ENCODE data around the gene TH. TPM values are rescaled to one million over a fixed set of nuclear protein-coding genes. Genes with fewer than 3 reads are reported as not detected.
A peak's percentile ranks its signal among the peaks of the same experiment; 100 is the strongest.

The TH gene
- total and polyA plus RNA-seq, 3 donors from 2014 or later: 1.1 to 2.0 (median 1.2) TPM

DNA sequence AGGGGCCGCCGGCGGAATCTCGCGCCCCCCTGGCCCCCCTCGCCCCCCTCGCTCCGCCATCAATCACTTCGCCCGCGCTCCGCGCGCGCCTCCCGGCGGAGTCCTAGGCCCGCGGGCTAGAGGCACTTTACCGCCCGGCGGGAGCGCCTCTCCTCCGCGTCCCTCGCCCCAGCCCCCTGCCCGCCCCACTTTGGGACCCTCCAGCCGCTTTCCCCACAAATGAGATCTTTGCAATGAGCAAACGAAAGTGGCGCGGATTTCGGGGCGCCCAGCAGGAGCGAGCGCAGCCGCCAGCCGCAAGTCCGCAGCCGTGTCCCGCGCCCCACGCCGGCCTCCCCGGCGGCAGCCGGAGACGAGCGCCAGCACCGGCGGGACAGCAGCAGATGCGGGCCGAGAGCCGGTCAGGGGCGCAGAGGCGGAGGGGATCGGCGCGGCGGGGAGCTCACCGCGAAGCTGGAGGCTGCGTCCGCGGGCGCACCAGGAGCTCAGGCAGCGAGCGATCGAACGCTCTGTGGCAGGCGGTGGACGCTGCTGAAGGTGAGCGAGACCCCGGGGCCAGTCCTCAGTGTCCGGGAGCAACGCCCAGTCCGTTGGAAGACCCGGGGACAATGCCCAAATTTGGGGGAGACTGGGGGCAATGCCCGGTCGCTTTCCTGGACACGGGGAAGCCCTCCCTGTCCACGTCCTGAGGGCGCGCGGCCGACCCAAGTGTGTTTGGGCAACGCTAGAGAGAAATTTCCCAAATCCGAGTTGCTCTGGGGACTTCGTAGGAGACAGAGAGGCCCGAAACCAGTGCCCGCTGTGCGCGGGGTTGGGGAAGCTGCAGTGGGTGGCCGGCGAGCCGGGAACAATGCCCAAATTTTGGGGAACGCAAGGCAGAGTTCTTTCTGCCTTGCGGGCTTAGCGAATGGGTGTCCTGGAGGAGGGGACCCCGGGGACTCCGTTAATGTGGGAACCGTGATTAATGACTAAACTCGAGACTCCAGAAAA is 30.9 kb downstream of the TH start:
- WGBS, 2 donors: 14 to 29% methylated on average over 19 to 92 of the region's 102 CpGs
- H3K4me1 ChIP-seq: peaks cover 11% of the 10 kb centered on the region
- H3K27me3 ChIP-seq: no peaks in the 10 kb centered on the region
- no peak overlapping the region for H3K4me3 ChIP-seq
- no peaks in the 10 kb centered on the region for H3K9me3 ChIP-seq
- DNase-seq: no peak
- H3K36me3 ChIP-seq (ENCODE audit: low read depth, missing control alignments): no peaks in the 10 kb centered on the region
- no peak for TF ChIP-seq POLR2A (IDR thresholded peaks at IDR 0.05)
- TF ChIP-seq, protein P1, sequence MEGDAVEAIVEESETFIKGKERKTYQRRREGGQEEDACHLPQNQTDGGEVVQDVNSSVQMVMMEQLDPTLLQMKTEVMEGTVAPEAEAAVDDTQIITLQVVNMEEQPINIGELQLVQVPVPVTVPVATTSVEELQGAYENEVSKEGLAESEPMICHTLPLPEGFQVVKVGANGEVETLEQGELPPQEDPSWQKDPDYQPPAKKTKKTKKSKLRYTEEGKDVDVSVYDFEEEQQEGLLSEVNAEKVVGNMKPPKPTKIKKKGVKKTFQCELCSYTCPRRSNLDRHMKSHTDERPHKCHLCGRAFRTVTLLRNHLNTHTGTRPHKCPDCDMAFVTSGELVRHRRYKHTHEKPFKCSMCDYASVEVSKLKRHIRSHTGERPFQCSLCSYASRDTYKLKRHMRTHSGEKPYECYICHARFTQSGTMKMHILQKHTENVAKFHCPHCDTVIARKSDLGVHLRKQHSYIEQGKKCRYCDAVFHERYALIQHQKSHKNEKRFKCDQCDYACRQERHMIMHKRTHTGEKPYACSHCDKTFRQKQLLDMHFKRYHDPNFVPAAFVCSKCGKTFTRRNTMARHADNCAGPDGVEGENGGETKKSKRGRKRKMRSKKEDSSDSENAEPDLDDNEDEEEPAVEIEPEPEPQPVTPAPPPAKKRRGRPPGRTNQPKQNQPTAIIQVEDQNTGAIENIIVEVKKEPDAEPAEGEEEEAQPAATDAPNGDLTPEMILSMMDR (IDR thresholded peaks at IDR 0.05): no peak
- no peak overlapping the region for H3K27ac ChIP-seq
- intact Hi-C loops (cut with DNase I; ENCODE audit: low total_unique reads): no loop called here

DNA sequence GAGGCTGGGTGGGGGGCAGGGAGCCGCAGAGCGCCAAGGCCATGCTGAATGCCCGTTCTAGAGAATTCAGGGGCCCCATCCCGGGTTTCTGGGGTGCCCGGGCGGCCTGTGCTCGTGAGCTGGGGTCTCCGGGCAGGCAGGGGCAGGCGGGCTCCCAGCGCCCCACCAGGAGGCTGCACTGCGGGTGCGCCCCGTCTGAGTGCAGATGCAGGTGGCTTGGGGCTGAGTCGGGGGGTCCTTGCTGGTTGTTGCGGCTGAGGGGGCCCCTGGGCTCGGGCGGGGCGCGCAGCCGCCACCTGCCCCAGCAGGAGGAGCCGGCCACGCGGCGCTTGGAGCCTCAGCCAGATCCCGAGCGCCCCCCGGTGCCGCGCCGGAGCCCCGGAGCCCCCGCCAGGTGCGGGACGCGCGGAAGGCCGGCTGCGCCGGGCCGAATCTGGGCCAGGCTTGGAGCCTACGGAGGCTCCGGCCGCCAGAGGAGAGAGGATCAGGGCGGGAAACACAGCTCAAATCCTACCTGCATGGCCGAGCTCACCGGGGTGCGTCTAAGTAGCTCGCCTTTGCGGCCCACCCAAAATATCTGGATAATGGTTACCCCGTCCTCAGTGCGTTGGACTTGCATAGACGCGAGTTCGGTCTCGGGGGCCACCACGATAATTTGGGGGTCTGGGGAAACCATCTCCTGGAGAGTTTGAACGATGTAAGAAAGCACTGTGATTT is 31.8 kb downstream of the TH start:
- 2% methylated on average over 44 of the region's 57 CpGs; no CpG with 5 or more reads in 1 of the 2 donors for WGBS, 2 donors
- DNase-seq: no peak
- TF ChIP-seq, protein P1 (IDR thresholded peaks at IDR 0.05): no peak
- TF ChIP-seq POLR2A (IDR thresholded peaks at IDR 0.05): no peak
- H3K36me3 ChIP-seq (ENCODE audit: low read depth, missing control alignments): no peaks in the 10 kb centered on the region
- H3K9me3 ChIP-seq: no peaks in the 10 kb centered on the region
- no peak overlapping the region for H3K27ac ChIP-seq
- H3K27me3 ChIP-seq: no peaks in the 10 kb centered on the region
- intact Hi-C loops (cut with DNase I; ENCODE audit: low total_unique reads): no loop called here
- H3K4me1 ChIP-seq: peaks cover 11% of the 10 kb centered on the region
- no peak overlapping the region for H3K4me3 ChIP-seq

DNA sequence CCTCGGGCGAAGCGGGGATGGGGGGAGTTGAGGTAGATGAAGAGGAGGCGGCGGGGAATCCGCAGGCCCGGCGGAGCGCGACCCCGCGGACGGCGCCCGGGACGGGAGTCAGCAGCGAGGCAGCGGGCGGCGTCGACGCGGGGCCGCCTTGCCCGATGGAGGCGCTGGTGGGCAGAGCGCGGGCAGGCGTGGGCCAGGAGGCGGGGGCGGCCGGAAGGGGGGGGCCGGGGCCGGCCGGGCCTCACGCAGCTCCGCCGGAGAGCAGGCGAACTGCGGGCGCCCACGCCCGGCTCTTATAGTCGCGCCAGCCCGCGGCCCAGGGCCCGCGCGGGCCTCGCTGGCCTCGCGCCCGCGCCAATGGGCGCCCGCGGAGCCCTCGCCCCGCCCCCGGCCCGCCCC is 32.5 kb downstream of the TH start, which contains the start of gene IGF2:
IGF2 (minus strand) TSS at position 267 of the 399 bp plus-strand sequence. CDS start 3,866 bp downstream, outside the sequence.
- 1% methylated on average over 17 of the region's 62 CpGs; no CpG with 5 or more reads in 1 of the 2 donors for WGBS, 2 donors
- intact Hi-C loops (cut with DNase I; ENCODE audit: low total_unique reads): no loop called here
- no peaks in the 10 kb centered on the region for H3K27me3 ChIP-seq
- no peaks in the 10 kb centered on the region for H3K36me3 ChIP-seq (ENCODE audit: low read depth, missing control alignments)
- H3K4me1 ChIP-seq: peaks cover 7% of the 10 kb centered on the region
- DNase-seq: no peak
- no peak for TF ChIP-seq POLR2A (IDR thresholded peaks at IDR 0.05)
- TF ChIP-seq, protein P1 (IDR thresholded peaks at IDR 0.05): no peak
- H3K9me3 ChIP-seq: no peaks in the 10 kb centered on the region
- H3K4me3 ChIP-seq: peak within 1 kb of the TSS; percentile 42 to 49
- no peak within 1 kb of the TSS for H3K27ac ChIP-seq

DNA sequence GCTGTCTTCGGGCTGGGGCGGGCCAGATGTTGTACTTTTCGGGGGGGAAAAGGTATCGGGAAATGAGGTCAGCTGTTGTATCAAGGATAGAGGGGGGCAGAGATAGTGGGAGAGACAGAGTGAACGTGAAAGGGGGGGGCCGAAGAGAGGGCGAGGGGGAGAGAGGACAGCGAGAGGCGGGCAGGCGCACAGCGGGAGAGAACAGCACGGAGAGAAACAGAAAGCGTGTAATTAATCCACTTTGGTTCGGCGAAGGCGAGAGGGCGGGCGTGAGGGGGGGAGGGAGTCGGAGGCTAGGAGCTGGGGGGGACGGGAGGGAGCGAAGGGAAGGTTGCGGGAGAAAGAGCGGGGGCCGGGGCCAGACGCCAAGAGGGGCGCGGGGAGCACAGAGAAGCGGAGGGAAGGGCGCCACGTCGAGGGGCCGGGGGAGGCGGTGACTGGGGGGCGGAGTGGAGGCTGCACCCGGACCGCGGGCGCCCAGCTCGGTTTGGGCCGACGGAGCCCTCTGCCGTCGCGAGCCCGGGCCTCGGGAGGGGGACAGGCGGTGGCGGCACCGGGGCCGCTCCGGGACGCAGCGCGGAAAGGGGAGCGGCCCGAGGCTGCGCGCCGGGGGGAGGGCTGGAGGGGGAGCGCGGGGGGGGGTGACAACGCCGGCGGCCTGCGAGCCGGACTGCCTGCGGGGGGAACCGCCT is 33.0 kb downstream of the TH start:
- peaks cover 6% of the 10 kb centered on the region for H3K4me1 ChIP-seq
- peak overlapping the region; percentile 42 to 49 for H3K4me3 ChIP-seq
- 1 to 2% methylated on average over 42 to 66 of the region's 68 CpGs for WGBS, 2 donors
- DNase-seq: no peak
- H3K9me3 ChIP-seq: no peaks in the 10 kb centered on the region
- no peaks in the 10 kb centered on the region for H3K27me3 ChIP-seq
- intact Hi-C loops (cut with DNase I; ENCODE audit: low total_unique reads): no loop called here
- no peak overlapping the region for H3K27ac ChIP-seq
- TF ChIP-seq, protein P1 (IDR thresholded peaks at IDR 0.05): no peak
- no peaks in the 10 kb centered on the region for H3K36me3 ChIP-seq (ENCODE audit: low read depth, missing control alignments)
